ENCODE data around the gene C19orf25. TPM values are rescaled to one million over a fixed set of nuclear protein-coding genes. Genes with fewer than 3 reads are reported as not detected.

C19orf25 gene
- total and polyA plus RNA-seq, 4 donors: 24.1 to 42.6 (median 34.5) TPM

DNA sequence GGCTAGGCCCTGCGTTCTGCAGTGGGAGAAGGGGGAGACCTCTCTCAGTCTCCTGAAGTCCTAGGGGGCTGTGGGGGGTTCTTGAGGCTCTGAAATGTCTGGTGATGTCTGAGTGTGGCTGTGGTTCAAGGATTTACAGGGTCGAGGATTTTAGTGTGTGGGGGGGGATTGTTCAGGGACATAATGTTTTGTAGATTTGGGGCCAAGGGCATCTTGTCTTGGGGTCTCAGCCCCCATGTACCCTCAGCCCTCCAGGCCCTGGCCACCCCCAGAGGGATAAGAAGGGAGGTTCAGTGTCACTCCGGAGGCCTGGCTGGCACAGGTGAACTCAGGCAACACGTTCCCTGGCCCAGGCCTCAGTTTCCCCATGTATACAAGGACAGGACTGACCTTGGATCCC is 31.5 kb downstream of the C19orf25 start:
- no peak overlapping the region for H3K4me3 ChIP-seq
- no peak overlapping the region for H3K27ac ChIP-seq (ENCODE audit: low read depth in 1 of 2, low read length in 1 of 2)
- H3K27me3 ChIP-seq (ENCODE audit: control insufficient read depth in 3 of 3, insufficient read depth in 3 of 3, low read length in 2 of 3): peaks cover 10 to 47% (median 27%) of the 10 kb centered on the region in 3 donors
- peaks cover 0 to 13% (median 0%) of the 10 kb centered on the region in 5 donors for H3K4me1 ChIP-seq (ENCODE audit: control insufficient read depth in 5 of 5, insufficient read depth in 5 of 5, low read length in 5 of 5)
- ATAC-seq (ENCODE audit: insufficient read depth, low FRiP score) (no peak), DNase-seq (no peak)
- H3K36me3 ChIP-seq (ENCODE audit: control insufficient read depth in 4 of 4, insufficient read depth in 4 of 4, low read length in 4 of 4): peaks cover 0 to 5% (median 2%) of the 10 kb centered on the region in 4 donors
- H3K9me3 ChIP-seq (ENCODE audit: control insufficient read depth in 4 of 4, insufficient read depth in 3 of 4, low read length in 3 of 4): peaks cover 0 to 2% (median 0%) of the 10 kb centered on the region in 4 donors
- H3K9ac ChIP-seq (ENCODE audit: insufficient read depth in 1 of 2, low read length in 2 of 2): no peak overlapping the region
- TF ChIP-seq, protein P1, sequence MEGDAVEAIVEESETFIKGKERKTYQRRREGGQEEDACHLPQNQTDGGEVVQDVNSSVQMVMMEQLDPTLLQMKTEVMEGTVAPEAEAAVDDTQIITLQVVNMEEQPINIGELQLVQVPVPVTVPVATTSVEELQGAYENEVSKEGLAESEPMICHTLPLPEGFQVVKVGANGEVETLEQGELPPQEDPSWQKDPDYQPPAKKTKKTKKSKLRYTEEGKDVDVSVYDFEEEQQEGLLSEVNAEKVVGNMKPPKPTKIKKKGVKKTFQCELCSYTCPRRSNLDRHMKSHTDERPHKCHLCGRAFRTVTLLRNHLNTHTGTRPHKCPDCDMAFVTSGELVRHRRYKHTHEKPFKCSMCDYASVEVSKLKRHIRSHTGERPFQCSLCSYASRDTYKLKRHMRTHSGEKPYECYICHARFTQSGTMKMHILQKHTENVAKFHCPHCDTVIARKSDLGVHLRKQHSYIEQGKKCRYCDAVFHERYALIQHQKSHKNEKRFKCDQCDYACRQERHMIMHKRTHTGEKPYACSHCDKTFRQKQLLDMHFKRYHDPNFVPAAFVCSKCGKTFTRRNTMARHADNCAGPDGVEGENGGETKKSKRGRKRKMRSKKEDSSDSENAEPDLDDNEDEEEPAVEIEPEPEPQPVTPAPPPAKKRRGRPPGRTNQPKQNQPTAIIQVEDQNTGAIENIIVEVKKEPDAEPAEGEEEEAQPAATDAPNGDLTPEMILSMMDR (IDR thresholded peaks at IDR 0.05; ENCODE audit: control extremely low read depth, extremely low read depth): no peak
- WGBS, 2 donors: 32 to 34% methylated on average over 4 of the region's 4 CpGs

DNA sequence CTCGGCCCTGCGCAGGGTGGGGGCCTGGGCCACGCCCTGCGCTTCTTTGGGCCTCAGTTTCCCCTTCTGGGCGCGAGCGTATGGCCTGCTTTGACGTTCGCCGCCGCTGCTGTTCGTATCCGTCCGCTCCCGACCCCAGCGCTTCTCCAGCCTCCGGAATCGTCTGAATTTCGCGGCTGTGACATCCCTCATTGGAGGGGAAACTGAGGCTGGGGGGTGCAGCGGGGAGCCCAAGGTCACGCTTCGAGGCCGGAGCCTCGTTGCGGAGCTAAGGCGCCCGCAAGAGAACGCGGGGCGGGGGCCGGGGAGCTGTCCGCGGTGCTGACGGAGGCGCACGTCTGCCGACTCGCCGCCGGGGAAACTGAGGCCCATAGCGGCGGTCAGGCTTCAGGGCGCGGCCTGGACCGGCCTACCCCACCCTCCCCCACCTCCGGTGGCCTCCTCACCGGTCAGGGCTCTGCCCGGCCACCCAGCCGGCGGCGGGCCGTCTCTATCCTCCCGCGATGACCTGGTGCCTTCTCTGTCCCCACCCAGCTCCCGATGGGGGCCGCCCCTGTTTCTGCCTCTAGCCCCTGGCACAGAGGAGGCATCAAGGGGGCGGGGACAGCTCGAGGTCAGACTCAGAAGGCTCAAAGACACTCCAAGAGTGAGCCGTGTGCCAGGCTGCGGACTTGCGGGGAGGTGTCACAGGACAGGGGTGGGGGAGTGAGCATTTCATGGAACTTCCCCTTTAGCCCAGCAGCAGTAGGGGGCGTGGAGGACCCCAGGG is 32.1 kb downstream of the C19orf25 start:
- peaks cover 5 to 10% (median 6%) of the 10 kb centered on the region in 4 donors for H3K36me3 ChIP-seq (ENCODE audit: control insufficient read depth in 4 of 4, insufficient read depth in 4 of 4, low read length in 4 of 4)
- DNase-seq (no peak), ATAC-seq (ENCODE audit: insufficient read depth, low FRiP score) (no peak)
- H3K4me3 ChIP-seq: no peak overlapping the region
- peaks cover 6 to 42% (median 24%) of the 10 kb centered on the region in 3 donors for H3K27me3 ChIP-seq (ENCODE audit: control insufficient read depth in 3 of 3, insufficient read depth in 3 of 3, low read length in 2 of 3)
- H3K9me3 ChIP-seq (ENCODE audit: control insufficient read depth in 4 of 4, insufficient read depth in 3 of 4, low read length in 3 of 4): no peaks in the 10 kb centered on the region
- H3K9ac ChIP-seq (ENCODE audit: insufficient read depth in 1 of 2, low read length in 2 of 2): no peak overlapping the region
- H3K4me1 ChIP-seq (ENCODE audit: control insufficient read depth in 5 of 5, insufficient read depth in 5 of 5, low read length in 5 of 5): peaks cover 0 to 7% (median 0%) of the 10 kb centered on the region in 5 donors
- 3% methylated on average over 52 to 63 of the region's 63 CpGs for WGBS, 2 donors
- H3K27ac ChIP-seq (ENCODE audit: low read depth in 1 of 2, low read length in 1 of 2): no peak overlapping the region
- TF ChIP-seq, protein P1 (IDR thresholded peaks at IDR 0.05; ENCODE audit: control extremely low read depth, extremely low read depth): no peak

DNA sequence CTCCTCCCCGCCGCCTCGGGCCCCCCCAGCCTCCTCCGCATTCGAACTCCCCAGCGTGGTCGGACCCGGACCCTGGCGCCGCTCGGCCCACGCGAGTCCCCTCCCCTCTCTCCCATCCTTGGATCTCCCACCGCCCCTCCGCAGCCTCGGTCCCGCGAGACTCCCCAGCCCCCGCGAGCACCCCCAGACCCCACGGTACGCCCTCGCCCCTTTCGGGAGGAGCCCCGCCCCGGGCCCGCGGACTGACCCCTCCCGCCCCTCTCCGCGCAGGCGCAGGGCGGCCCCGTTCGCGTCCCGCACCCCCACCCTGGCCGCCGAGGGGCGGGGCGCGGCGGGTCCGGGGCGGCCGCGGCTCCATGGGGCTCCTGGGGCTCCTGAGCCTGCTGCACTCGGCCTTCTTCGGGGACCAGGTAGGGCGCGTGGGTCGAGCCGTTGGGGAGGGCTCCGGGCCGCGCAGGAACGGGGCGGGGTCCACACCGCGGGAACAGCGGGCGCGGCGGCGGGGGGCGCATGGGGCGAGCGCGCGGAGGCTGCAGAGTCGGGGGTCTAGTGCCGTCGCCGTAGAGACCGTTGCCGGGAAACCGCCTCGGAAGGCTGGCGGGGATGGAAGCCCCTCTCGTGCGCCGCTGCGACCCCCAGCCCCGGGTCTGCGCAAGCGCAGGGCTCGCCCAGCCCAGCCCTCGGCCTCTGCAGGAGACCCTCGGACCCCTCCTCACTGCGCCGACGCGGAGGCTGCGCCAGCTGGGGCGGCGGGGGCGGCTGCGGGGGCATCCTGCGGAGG is 32.9 kb downstream of the C19orf25 start:
- Histone ChIP-seq H3K9ac (ENCODE audit: insufficient read depth in 1 of 2, low read length in 2 of 2) (no peak overlapping the region), H3K9me3 (ENCODE audit: control insufficient read depth in 4 of 4, insufficient read depth in 3 of 4, low read length in 3 of 4) (no peaks in the 10 kb centered on the region), H3K27ac (ENCODE audit: low read depth in 1 of 2, low read length in 1 of 2) (no peak overlapping the region), H3K36me3 (ENCODE audit: control insufficient read depth in 4 of 4, insufficient read depth in 4 of 4, low read length in 4 of 4) (peaks cover 11 to 14% (median 13%) of the 10 kb centered on the region in 4 donors), H3K4me1 (ENCODE audit: control insufficient read depth in 5 of 5, insufficient read depth in 5 of 5, low read length in 5 of 5) (peaks cover 0 to 7% (median 0%) of the 10 kb centered on the region in 5 donors), H3K4me3 (no peak overlapping the region), H3K27me3 (ENCODE audit: control insufficient read depth in 3 of 3, insufficient read depth in 3 of 3, low read length in 2 of 3) (peaks cover 6 to 34% (median 23%) of the 10 kb centered on the region in 3 donors)
- ATAC-seq (ENCODE audit: insufficient read depth, low FRiP score) (no peak), DNase-seq (peak in 2 of 3 donors; percentile 40 to 57)
- TF ChIP-seq, protein P1 (IDR thresholded peaks at IDR 0.05; ENCODE audit: control extremely low read depth, extremely low read depth): no peak
- WGBS, 2 donors: 1 to 2% methylated on average over 60 to 99 of the region's 99 CpGs

Data from lung (tissue), 12 donors.